ENCODE results near the gene LAMA1.
"Not testable (repeated sequence)": the region's sequence is repeated elsewhere in the genome, so short reads cannot be mapped to it uniquely, and the experiment has no call there.

Gene LAMA1

DNA sequence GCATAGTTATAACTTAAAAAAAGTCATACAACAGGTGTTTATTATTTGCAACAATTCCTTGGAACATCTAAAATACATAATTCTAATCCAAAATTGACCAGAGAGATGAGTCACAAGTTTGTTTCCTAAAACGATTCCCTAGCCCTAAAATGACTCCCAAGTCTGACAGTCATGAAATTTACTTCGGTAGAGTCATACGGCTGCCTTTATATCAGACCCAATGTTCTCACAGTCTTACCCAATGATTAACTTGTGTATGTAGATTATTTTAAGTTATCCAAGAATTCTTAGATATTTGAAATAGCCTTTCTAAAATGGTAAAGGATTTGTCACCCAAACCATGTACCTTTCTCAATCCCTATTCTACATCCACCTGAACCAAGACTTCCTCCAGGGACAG lies 174.9 kb downstream of the LAMA1 start:
- DNase-seq: no peak

DNA sequence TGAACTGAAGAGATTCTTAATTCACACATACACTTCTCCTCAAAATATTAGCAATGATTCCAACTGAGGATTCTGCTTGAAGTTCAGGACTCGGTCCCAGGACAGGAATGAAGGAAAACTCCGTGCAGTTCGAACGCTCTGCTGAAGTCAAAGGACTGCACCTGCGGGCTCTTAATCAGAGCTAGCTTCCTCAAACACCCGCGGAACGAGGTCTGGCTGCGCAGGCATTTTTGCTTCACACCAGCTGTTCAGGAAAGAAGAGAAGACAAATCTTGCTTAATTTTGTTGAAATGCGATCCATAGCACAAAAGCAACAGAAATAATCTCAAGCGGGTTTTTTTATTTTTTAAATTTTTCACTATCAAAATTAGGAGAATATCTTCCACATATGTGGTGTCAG lies 175.6 kb downstream of the LAMA1 start:
- DNase-seq: no peak

DNA sequence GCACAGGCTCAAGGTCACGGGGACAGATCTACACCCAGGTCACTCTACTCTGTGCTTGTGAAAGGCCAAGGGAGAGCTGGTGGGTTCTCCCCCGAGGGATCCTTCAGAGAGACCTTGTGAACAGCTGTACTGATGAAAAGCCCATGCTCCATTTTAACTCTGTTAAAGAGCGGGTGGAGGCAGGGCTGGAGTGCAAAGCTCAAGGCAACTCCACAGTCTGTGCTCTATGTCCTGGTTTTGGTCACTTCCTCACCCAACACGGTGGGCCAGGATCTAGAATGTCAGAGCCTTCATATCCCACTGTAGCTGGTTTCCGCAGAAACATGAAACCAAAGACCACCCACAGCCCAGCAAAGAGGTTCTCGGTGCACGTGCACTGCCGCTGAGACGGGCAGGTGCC lies 177.1 kb downstream of the LAMA1 start:
- no peak for DNase-seq

DNA sequence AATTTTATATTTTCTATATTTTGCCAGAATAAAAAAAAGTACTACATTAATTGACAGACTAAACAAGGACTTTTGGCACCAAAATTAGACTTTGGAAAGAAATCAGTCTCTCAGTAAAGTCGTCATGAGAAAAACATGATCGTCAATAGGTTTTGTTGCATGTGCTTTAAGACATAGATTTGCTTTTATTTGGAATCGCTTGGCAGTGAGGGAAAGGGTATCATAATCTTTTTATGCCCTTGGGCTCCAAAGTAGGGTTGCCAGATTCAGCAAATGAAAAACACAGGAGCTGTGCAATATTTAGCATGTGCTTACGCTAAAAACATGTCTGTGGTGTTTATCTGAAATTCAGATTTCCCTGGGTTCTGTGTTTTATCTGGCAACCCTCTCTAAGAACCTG lies 177.6 kb downstream of the LAMA1 start:
- no peak for DNase-seq

DNA sequence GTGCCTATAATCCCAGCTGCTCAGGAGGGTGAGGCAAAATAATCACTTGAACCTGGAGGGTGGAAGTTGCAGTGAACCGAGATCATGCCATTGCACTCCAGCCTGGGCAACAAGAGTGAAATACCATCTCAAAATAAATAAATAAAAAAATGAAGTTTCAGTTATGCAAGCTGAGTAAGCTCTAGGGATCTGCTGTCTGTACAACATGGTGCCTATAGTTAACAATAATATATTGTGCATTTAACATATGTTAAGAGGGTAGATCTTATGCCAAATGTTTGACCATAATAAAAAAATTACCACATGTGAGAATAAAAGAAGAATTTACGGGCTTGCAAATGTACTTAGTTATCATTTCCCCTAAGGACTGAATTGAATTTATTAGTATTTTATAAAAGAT lies 179.2 kb downstream of the LAMA1 start:
- not testable (repeated sequence) for DNase-seq

DNA sequence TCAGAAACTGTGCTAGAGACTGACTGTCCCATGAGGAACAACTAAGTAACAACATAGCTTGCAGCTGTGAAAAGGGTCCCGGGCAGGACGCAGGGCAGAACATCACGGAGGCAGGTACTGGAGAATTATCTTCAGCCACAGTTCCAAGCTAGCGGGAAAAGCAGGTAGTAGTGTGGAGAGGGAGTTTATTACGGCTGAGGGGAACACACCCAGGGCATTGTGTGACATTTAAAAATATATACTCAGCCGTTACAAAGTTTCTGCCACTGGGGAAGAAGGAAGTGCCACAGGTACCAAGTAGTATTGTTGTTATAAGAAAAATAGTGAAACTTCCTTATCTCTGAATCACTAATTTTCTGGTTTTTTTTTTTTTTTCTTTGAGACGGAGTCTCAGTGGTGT lies 179.6 kb downstream of the LAMA1 start:
- DNase-seq: no peak

DNA sequence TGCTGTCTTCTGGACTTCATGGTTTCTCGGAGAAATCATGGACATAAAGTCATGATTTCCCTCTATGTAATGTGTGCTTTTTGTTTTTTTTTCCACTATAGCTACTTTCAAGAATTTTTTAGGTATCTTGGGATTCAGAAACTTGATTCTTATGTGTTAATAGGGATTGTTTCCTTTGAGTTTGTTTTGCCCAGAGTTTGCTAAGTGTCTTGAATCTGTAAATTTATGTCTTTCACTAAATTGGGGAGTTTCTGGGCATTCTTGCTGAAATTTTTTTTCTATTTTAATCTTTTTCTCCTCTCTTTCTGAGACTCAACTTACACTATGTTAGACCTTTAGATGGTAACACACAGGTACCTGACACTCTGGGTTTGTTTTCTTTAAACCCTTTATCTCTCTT lies 182.7 kb downstream of the LAMA1 start:
- DNase-seq: no peak

DNA sequence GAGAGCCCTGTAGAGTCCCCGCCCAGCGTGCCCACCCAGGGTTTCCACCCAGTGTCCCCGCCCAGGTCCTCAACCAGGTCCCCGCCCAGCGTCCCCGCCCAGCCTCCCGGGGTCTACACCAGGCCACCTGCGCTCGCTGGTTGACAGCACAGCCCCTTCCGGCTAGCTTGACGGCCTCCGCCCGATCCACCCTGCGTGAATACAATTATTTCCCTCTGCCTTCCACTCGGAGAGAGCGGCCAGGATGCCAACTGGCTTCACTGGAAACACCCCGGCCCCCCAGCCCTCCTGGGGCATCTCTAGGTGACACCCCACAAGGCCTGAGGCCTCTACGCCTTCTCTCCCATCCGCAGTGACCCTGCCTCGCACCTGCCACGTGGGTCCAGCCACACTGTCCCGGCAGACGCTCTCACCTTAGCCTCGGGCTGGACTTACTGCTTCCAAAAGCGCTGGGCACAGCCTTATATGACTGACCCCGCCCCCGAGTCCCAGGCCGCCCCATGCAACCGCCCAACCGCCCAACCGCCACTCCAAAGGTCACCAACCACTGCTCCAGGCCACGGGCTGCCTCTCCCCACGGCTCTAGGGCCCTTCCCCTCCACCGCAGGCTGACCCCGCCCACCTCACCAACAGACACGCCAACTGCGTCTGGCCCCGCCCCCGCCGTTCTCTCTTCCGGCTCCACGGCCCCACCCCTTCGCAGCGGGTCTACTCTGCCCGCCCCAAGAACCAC lies 188.1 kb downstream of the LAMA1 start:
- DNase-seq: no peak

DNA sequence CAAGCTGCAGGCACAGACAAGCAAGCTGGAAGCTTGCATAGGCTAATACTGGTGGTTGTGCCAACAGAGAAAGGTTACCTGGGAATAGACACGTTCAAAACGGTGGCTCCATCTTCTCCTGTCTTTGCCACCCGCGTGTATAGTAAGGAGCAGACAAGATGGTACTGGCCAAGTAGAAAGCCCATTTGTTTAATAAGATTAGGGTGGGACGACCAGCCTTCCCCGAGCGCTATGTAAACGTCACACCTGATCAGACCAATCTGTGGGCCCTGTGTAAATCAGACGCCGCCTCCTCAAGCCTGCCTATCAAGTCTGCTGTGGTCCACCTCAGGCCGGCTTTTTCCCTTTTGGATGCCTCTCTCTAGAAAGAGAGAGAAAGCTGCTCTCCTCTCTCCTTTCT lies 189.2 kb downstream of the LAMA1 start:
- DNase-seq: no peak

DNA sequence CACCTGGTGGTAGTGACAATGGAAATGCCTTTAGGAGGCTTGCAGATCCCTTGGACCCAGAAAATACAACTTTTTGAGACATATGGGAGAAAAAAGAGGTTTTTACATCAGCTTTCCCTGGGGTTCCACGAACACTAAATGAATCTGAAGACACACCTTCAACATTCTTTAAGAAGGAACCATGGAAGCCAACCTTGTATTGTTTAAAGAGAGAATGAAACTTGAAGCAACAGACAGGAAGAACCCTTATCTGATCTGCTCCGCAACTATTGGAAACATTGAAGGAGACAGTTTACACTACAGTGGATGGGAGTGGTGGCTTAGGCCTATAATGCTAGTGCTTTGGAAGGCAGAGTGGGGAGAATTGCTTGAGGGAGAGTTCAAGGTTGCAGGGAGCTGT lies 190.4 kb downstream of the LAMA1 start:
- no peak for DNase-seq

DNA sequence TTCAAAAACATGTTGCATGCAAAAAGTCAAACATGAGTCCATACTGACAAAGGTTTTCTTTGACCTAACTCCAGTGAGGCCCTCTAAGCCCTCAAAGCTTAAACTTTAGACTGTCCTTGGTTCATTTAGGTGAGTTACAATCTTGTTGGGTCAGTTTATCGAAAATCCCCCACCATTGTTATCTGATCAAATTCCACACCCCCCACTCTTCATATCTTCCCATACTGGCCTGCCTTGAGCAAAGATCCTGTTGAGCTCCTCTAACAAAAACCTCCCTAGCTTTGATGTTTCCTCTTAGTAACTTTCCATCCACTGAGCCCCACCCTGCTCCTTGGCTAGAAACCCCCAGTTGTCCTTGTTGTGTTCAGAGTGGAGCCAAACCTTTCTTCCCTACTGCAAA lies 194.4 kb downstream of the LAMA1 start:
- no peak for DNase-seq

DNA sequence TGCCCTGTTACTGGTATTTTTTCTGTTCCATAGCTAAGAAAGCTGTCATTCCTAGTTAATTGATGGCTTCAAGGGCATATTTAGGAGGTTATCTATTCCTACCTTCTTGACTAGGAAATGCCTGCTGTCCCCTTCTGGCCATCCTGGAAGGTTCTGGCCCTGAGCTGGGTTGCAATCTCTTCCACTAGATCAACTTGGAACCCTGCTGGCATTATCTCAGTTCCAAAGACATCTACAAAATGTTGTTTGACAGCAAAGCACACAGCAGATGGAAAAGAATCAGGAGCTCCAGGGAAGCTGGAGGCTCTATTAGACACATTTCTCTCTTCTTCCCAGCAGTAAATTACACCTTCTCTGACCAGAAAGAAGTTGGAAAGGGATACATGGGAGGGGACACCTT lies 196.0 kb downstream of the LAMA1 start:
- no peak for DNase-seq

DNA sequence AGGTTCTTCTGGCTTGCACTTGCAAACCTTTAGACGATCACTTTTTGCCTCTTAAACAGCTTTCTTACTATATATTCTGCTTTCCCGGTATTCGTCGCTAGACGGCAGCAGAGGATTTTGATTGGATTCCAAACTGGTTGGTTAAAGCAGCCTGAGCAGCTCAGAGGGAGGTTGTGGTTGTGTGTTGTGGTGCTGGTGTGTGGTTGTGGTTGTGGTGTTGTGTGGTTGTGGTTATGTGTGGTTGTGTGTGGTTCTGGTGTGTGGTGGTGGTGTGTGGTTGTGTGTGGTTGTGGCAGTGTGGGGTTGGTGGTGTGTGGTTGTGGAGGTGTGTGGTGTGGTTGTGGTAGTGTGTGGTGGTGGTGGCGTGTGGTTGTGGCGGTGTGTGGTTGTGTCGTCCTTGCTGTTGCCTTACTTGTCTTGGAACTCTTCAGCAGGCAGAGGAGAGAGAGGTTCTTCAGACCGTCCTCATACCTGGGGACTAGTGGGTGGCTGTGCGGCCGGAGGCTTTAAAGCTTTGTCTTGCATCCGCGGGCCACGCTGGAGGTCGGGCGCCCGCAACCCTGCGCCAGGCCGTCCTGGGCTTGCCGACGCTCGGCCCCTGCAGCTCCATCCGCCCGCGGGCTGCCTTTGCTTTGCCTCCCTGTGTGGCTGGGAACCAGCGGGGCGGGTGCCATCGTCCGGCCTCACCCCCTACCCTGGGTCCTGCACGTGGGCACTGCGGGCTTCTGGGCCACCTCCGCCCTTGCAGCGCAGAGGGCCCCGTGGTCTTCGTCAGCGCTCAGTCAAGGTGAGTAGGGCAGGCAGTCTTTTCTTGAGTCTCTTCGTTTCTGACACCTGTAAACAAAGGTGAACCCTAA lies 197.3 kb downstream of the LAMA1 start:
- DNase-seq: peak; percentile 58

DNA sequence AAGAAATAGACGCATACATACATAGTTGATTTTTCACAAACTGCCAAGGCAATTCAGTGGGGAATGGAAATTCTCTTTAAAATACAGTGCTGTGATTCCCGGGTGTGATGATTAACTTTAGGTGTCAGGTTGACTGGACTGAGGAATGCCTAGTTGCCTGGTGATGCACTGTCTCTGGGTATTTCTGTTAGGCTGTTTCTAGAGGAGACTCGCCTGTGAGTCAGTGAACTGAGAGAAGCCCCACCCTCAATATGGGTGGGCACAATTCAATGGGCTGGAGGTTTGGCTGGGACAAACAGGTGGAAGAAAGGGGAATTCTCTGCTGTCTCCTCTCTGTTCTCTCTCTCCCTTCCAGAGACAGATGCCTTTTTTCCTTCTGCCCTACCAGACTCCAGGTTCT lies 200.5 kb downstream of the LAMA1 start:
- DNase-seq: no peak

DNA sequence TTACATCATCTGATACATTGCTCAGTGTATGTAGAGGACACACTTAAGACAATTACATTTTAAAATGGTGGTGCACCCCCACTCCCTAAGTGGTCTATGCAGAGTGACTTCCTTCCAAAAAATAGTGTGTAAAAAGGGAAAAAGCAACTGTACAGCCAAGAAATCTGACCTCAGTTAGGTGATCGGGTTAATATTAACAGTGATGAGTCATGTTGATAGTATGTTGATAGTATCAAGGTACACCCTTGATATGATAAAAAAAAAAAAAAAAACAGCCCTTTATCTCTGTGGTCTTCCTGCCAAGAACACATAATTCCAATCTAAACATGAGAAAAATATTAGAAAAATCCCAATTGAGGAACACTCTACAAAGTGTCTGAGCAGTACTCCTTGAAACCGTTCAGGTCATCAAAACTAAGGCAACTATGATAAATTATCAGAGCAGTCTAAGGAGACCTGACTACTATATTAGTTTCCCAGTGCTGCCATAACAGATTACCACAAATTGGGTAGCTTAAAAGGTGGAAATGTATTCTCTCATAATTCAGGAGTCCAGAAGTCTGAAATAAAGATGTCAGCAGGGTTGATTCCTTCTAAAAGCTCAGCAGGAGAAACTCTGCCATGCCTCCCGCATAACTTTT lies 216.2 kb downstream of the LAMA1 start:
- no peak for DNase-seq

DNA sequence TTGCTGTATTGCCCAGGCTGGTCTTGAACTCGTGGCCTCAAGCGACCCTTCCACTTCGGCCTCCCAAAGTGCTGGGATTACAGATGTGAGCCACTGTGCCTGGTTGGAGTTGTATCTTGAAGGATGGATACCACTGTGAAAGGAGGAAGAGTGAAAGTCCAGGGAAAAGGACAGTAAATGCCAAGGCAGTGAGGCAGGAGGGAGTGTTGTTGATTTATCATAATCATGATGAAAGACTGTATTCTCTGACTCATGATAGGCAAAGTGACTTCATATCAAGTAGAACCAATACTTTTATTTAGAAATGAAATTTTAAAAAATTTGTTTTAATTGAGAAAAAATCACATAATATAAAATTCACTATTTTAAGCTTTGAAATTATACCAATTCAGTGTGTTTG lies 225.8 kb downstream of the LAMA1 start:
- no peak for DNase-seq

Measured in activated CD8-positive, alpha-beta memory T cell treated with anti-CD3 and anti-CD28 coated beads, Interleukin-2, amount 50 U/mL, for 48 hours (primary cell).